Endothelial cell of umbilical vein (primary cell): ENCODE measurements around the gene FAM241B. TPM values are rescaled to one million over a fixed set of nuclear protein-coding genes. Genes with fewer than 3 reads are reported as not detected.

Experiments
- BruUV-seq: library from RNA; stranded (reverse); fragments of 400-500 nt; replicated peaks from 2 replicates; lab custom pipeline; 2021; lab: Mats Ljungman, UMichigan
- CTCF ChIA-PET: fragments of 300-600, 350-600 bp; sonication (Branson Sonifier 250); formaldehyde crosslinking; loops from one replicate; lab custom pipeline; 2021; ENCODE audit warnings: antibody characterized with exemption, inconsistent platforms; lab: Charles Lee
- POLR2A ChIA-PET: fragments of 300-600, 350-600 bp; sonication (Branson Sonifier 250); formaldehyde crosslinking; loops from one replicate; lab custom pipeline; 2021; ENCODE audit warnings: antibody characterized with exemption, inconsistent platforms; lab: Charles Lee
- DNase-seq: peaks from one replicate; pipeline ENCODE4 v3.0.0-alpha.2; 2011; ENCODE audit warnings: low read depth, low spot score
- FAIRE-seq: peaks from 2 replicates; lab custom pipeline; 2011; peaks lifted over from hg19 to GRCh38; lab: Jason Lieb, UNC
- H2AFZ ChIP-seq: 2 replicates; pipeline ENCODE4 v1.6.0; 2012; ENCODE audit warnings: low read depth, low read length, control low read depth, inconsistent platforms
- H3K27ac ChIP-seq: 2 replicates; pipeline ENCODE4 v1.5.1; 2011; ENCODE audit warnings: low read depth, mild to moderate bottlenecking, control low read depth, low read length, moderate library complexity; ENCODE audit not compliant: insufficient read depth
- H3K27me3 ChIP-seq, 2 experiments: 2 replicates each; pipeline versions ENCODE4 v1.6.0 to v1.6.1; 2011; ENCODE audit warnings: low read length in 2 of 2, mixed read lengths in 1 of 2; ENCODE audit not compliant: control insufficient read depth in 2 of 2, insufficient read depth in 2 of 2
- H3K36me3 ChIP-seq, 2 experiments: 2 replicates in 1 of 2; 3 replicates in 1 of 2; pipeline ENCODE4 v1.5.1; 2011; ENCODE audit warnings: low read length in 2 of 2, mild to moderate bottlenecking in 1 of 2, moderate library complexity in 1 of 2; ENCODE audit not compliant: control insufficient read depth in 2 of 2, insufficient read depth in 2 of 2; ENCODE audit errors: extremely low read depth in 1 of 2
- H3K4me1 ChIP-seq: 3 replicates; pipeline ENCODE4 v1.5.1; 2011; ENCODE audit warnings: mild to moderate bottlenecking, low read length; ENCODE audit not compliant: control insufficient read depth, insufficient read depth; ENCODE audit errors: extremely low read depth
- H3K4me2 ChIP-seq: 2 replicates; pipeline ENCODE4 v1.6.1; 2011; ENCODE audit warnings: low read length, control low read depth, mixed read lengths; ENCODE audit not compliant: insufficient read depth
- H3K4me3 ChIP-seq, 3 experiments: fragments of 200-600 bp in 1 of 3; sonication (generic), shearing (Covaris generic) in 1 of 3; replicated peaks in 1 of 3; 2 replicates each; pipeline ENCODE4 v1.5.1; 2011 to 2016; ENCODE audit warnings: control low read depth in 3 of 3, low read length in 3 of 3, mild to moderate bottlenecking in 2 of 3, inconsistent platforms in 1 of 3, low read depth in 1 of 3, moderate library complexity in 1 of 3; ENCODE audit not compliant: insufficient read depth in 1 of 3
- H3K79me2 ChIP-seq: 2 replicates; pipeline ENCODE4 v1.6.0; 2012; ENCODE audit warnings: low read length, inconsistent platforms; ENCODE audit not compliant: control insufficient read depth, insufficient read depth
- H3K9ac ChIP-seq: replicated peaks from 2 replicates; pipeline ENCODE3; 2011; ENCODE audit warnings: low read length, control low read depth; ENCODE audit not compliant: insufficient read depth; ENCODE audit errors: extremely low read depth
- H3K9me1 ChIP-seq: replicated peaks from 3 replicates; pipeline ENCODE4 v1.6.0; 2011; ENCODE audit warnings: mild to moderate bottlenecking, low read length; ENCODE audit not compliant: control insufficient read depth, insufficient read depth; ENCODE audit errors: extremely low read depth
- H3K9me3 ChIP-seq: replicated peaks from 2 replicates; pipeline ENCODE4 v1.5.1; 2012; ENCODE audit warnings: low read length, inconsistent platforms; ENCODE audit not compliant: control insufficient read depth, insufficient read depth
- H4K20me1 ChIP-seq: replicated peaks from 2 replicates; pipeline ENCODE3; 2011; ENCODE audit warnings: mild to moderate bottlenecking, low read length; ENCODE audit not compliant: control insufficient read depth, insufficient read depth; ENCODE audit errors: extremely low read depth
- CTCF ChIP-seq, 2 donors: IDR thresholded peaks; 1 replicate in 1 of 2; 2 replicates in 1 of 2; pipeline ENCODE4 v1.5.1; 2011; ENCODE audit warnings: low read length in 2 of 2, mild to moderate bottlenecking in 2 of 2, moderate library complexity in 2 of 2, control low read depth in 1 of 2, inconsistent platforms in 1 of 2, low read depth in 1 of 2; ENCODE audit not compliant: insufficient read depth in 1 of 2; ENCODE audit errors: extremely low read depth in 1 of 2
- EZH2 ChIP-seq: IDR thresholded peaks from 2 replicates; pipeline ENCODE4 v1.6.1; 2012; ENCODE audit warnings: borderline replicate concordance, low read depth, mild to moderate bottlenecking, moderate library complexity, low read length, inconsistent platforms; ENCODE audit not compliant: severe bottlenecking
- FOS ChIP-seq: IDR thresholded peaks from 2 replicates; pipeline ENCODE4 v1.6.1; 2011; ENCODE audit warnings: mild to moderate bottlenecking, low read length, moderate library complexity, borderline replicate concordance; ENCODE audit not compliant: insufficient read depth
- GATA2 ChIP-seq: IDR thresholded peaks from 2 replicates; pipeline ENCODE4 v1.7.0; 2011; ENCODE audit warnings: low read depth, mild to moderate bottlenecking, moderate library complexity, mixed read lengths, low read length; ENCODE audit not compliant: insufficient read length, insufficient read depth
- JUN ChIP-seq: IDR thresholded peaks from 2 replicates; pipeline ENCODE4 v1.6.1; 2011; ENCODE audit warnings: borderline replicate concordance, low read depth; ENCODE audit not compliant: insufficient read length, insufficient read depth
- MAX ChIP-seq: IDR thresholded peaks from 2 replicates; pipeline ENCODE4 v1.6.1; 2011; ENCODE audit not compliant: insufficient read depth, insufficient read length
- MYC ChIP-seq: IDR thresholded peaks from one replicate; pipeline ENCODE4 v1.6.1; 2011; ENCODE audit warnings: mild to moderate bottlenecking, low read depth, low read length
- POLR2A ChIP-seq: IDR thresholded peaks from 2 replicates; pipeline ENCODE4 v1.6.1; 2012; ENCODE audit warnings: low read depth, mild to moderate bottlenecking, control low read depth, low read length
- POLR2AphosphoS5 ChIP-seq: IDR thresholded peaks from 2 replicates; pipeline ENCODE4 v1.6.1; 2012; ENCODE audit warnings: low read depth, mild to moderate bottlenecking, control low read depth, low read length, moderate library complexity; ENCODE audit not compliant: insufficient read depth
- dilution Hi-C: fragments of 300-500 bp; cut with MboI; formaldehyde crosslinking; loops from one replicate; pipeline ENCODE4 v1.15.0; 2019; ENCODE audit warnings: low sequenced_read_pairs; ENCODE audit not compliant: extremely low pct_ligation_motif_present
- intact Hi-C: fragments of 100-400 bp; cut with micrococcal nuclease; formaldehyde crosslinking; loops from one replicate; pipeline ENCODE4 v1.10.0; 2022
- polyA plus RNA-seq, 4 experiments: library from polyadenylated mRNA; depleted of rRNA in 3 of 4; stranded (reverse) in 3 of 4; unstranded in 1 of 4; fragments of >200 nt; gene quantifications; 2 replicates each; pipeline versions ENCODE4 v1.2.1 to v1.2.3, GENCODE V29; 2011 to 2012; ENCODE audit warnings: missing spikeins in 1 of 4
- total RNA-seq: library from RNA; stranded (reverse); gene quantifications from 2 replicates; pipeline ENCODE4 v1.2.3, GENCODE V29; 2021

Gene FAM241B
- total and polyA plus RNA-seq, 2 donors (not counting 3 experiments of a cell fraction or from before 2014, with no cell fraction given), result 0.23 TPM; not detected in 1

GRCh38 chr10:69628891-69629290 is 1.2 kb upstream of the FAM241B start:
- Histone ChIP-seq H3K9me1 (no peaks in the 10 kb centered on the region), H3K27me3 (peaks cover 30 to 34% of the 10 kb centered on the region in 2 experiments), H4K20me1 (no peaks in the 10 kb centered on the region), H3K4me3 (no peak overlapping the region), H3K4me1 (peaks cover 2% of the 10 kb centered on the region), H2AFZ (no peak overlapping the region), H3K9ac (no peak overlapping the region), H3K9me3 (no peaks in the 10 kb centered on the region), H3K79me2 (no peaks in the 10 kb centered on the region), H3K36me3 (no peaks in the 10 kb centered on the region), H3K27ac (no peak overlapping the region), H3K4me2 (no peak overlapping the region)
- dilution Hi-C loops, result no loop called here
- TF ChIP-seq POLR2A, result no peak
- TF ChIP-seq JUN, result no peak
- TF ChIP-seq POLR2AphosphoS5, result no peak
- TF ChIP-seq MYC, result no peak
- TF ChIP-seq GATA2, result no peak
- no peak for TF ChIP-seq FOS
- no peak for TF ChIP-seq MAX
- no peak for TF ChIP-seq EZH2
- TF ChIP-seq CTCF (IDR thresholded peaks at IDR 0.05; ENCODE audit: extremely low read depth in 1 of 2, insufficient read depth in 1 of 2, low read depth in 1 of 2, low read length in 2 of 2), result no peak
- DNase-seq (no peak), FAIRE-seq (no peak)
- CTCF ChIA-PET, result interaction anchor here (0.7 to 2.1 kb wide), 6 partner anchors 9 to 113 kb away, joined by 3 to 9 read pairs (median 5); no protein-coding TSS in a partner anchor
- POLR2A ChIA-PET, result no interaction called here
- no TSS peak for BruUV-seq
- intact Hi-C loops, result no loop called here
